Activated CD4-positive, alpha-beta T cell treated with anti-CD3 and anti-CD28 coated beads, Interleukin-2, amount 10 ng/mL, durations not matched to agents 7 days and 5 days (primary cell): ENCODE data around the gene TRIM24. TPM values are rescaled to one million over a fixed set of nuclear protein-coding genes. Genes with fewer than 3 reads are reported as not detected.
A peak's percentile ranks its signal among the peaks of the same experiment; 100 is the strongest.

Experiments
- CTCF ChIA-PET: fragments of 350-600 bp; sonication (Branson Sonifier 250); formaldehyde crosslinking; loops from one replicate; lab custom pipeline; 2021; ENCODE audit warnings: antibody characterized with exemption; lab: Charles Lee
- POLR2A ChIA-PET: fragments of 350-600 bp; sonication (Branson Sonifier 250); formaldehyde crosslinking; loops from one replicate; lab custom pipeline; 2021; ENCODE audit warnings: antibody characterized with exemption; lab: Charles Lee
- DNase-seq: peaks from one replicate; pipeline ENCODE4 v3.0.0-alpha.2; 2020
- H3K27ac Mint-ChIP-seq: one replicate; pipeline ENCODE4 v1.8.0; 2021; ENCODE audit warnings: mild to moderate bottlenecking, moderate library complexity, mixed read lengths
- H3K27me3 Mint-ChIP-seq: one replicate; pipeline ENCODE4 v1.8.0; 2021; ENCODE audit warnings: mixed read lengths
- H3K36me3 Mint-ChIP-seq: one replicate; pipeline ENCODE4 v1.8.0; 2021; ENCODE audit warnings: low read depth, mixed read lengths
- H3K4me1 Mint-ChIP-seq: one replicate; pipeline ENCODE4 v1.8.0; 2021; ENCODE audit warnings: mixed read lengths
- H3K4me3 Mint-ChIP-seq: one replicate; pipeline ENCODE4 v1.8.0; 2021; ENCODE audit warnings: mild to moderate bottlenecking, moderate library complexity, mixed read lengths
- H3K9me3 Mint-ChIP-seq: one replicate; pipeline ENCODE4 v1.8.0; 2021; ENCODE audit warnings: mixed read lengths
- total RNA-seq, 2 experiments: library from RNA; stranded (reverse); gene quantifications; one replicate each; pipeline ENCODE4 v1.2.3, GENCODE V29; 2021

TRIM24 gene
- total RNA-seq, 2 experiments from 2014 or later, result 22.0 to 26.2 TPM

DNA sequence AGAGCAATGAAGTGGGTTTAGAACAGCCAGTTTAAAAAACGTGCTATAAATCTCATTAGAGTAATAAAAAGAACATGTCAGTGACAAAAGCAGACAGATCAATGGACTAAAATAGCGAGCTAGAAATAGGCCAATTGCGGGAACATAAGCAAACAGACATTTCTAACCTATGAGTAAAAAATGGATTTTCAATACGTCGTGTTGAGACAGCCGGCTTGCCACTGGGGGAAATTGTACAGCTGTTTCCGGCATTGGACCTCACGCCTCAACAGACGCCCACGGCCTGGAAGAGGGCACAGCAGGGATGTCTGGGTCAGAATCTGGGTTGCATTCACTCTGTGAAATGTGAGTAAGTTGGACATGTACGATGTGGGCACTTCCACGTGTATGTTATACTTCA, 148.2 kb downstream of the TRIM24 start:
- Mint-ChIP-seq H3K9me3 (peaks cover 7% of the 10 kb centered on the region), H3K36me3 (no peaks in the 10 kb centered on the region), H3K27ac (no peak overlapping the region), H3K4me1 (peaks cover 11% of the 10 kb centered on the region), H3K4me3 (no peak overlapping the region), H3K27me3 (no peaks in the 10 kb centered on the region)
- no peak for DNase-seq
- POLR2A ChIA-PET, result no interaction called here
- CTCF ChIA-PET, result no interaction called here

GRCh38 chr7:138610671-138611170, 150.7 kb downstream of the TRIM24 start:
- CTCF ChIA-PET, result no interaction called here
- Mint-ChIP-seq H3K27ac (no peak overlapping the region), H3K27me3 (no peaks in the 10 kb centered on the region), H3K36me3 (no peaks in the 10 kb centered on the region), H3K9me3 (peaks cover 7% of the 10 kb centered on the region), H3K4me1 (peaks cover 11% of the 10 kb centered on the region), H3K4me3 (no peak overlapping the region)
- POLR2A ChIA-PET, result no interaction called here
- no peak for DNase-seq

DNA sequence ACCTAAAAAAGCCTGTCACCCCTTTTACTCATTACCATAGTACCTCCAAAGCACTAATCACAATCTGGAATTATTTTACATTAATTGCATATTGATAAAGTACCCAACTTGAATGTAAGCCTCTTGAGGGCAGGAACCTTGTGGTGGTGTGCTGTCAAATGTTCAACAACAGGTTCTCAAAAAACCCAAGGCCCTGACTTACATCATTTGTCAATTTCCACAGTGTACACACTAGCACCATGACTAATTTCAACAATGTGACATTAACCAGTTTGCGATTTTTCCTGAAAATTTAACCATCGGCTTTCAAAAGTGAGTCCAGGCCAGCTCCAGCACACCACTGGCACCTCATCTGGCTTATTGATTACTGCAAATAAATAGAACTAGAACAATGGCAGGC, 153.6 kb downstream of the TRIM24 start:
- Mint-ChIP-seq H3K4me3 (no peak overlapping the region), H3K27ac (no peak overlapping the region), H3K4me1 (peaks cover 5% of the 10 kb centered on the region), H3K27me3 (no peaks in the 10 kb centered on the region), H3K9me3 (no peaks in the 10 kb centered on the region), H3K36me3 (no peaks in the 10 kb centered on the region)
- ChIA-PET CTCF (no interaction called here), POLR2A (no interaction called here)
- no peak for DNase-seq

- ChIA-PET CTCF (no interaction called here), POLR2A (no interaction called here)
- DNase-seq, result no peak
- no peaks in the 10 kb centered on the region for H3K9me3 Mint-ChIP-seq
- H3K4me3 Mint-ChIP-seq, result no peak overlapping the region
- no peaks in the 10 kb centered on the region for H3K27me3 Mint-ChIP-seq
- H3K27ac Mint-ChIP-seq, result no peak overlapping the region
- H3K4me1 Mint-ChIP-seq, result peaks cover 9% of the 10 kb centered on the region
- H3K36me3 Mint-ChIP-seq, result no peaks in the 10 kb centered on the region
Measured at GRCh38 chr7:138616085-138616484, 156.0 kb downstream of the TRIM24 start.

- CTCF ChIA-PET, result no interaction called here
- Mint-ChIP-seq H3K9me3 (no peaks in the 10 kb centered on the region), H3K36me3 (no peaks in the 10 kb centered on the region), H3K27ac (peak overlapping the region; percentile 25), H3K4me3 (no peak overlapping the region), H3K27me3 (no peaks in the 10 kb centered on the region), H3K4me1 (peaks cover 9% of the 10 kb centered on the region)
- POLR2A ChIA-PET, result no interaction called here
- no peak for DNase-seq
Measured at GRCh38 chr7:138618506-138618905, 158.4 kb downstream of the TRIM24 start.

DNA sequence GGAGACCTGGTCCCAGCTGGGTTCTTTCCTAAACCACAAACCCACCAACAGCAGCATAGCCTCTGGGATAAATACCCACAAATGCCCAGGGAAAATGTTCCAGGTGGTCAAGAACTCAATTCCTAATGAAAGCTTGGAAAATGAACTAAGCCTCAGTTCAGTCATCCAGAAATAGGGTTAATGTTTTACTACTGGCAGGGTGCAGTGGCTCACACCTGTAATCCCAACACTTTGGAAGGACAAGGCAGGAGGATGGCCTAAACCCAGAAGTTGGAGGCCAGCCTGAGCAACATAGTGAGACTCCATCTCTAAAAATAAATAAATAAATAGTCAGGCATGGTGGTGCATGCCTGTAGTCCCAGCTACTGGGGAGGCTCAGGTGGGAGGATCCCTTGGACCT, 158.9 kb downstream of the TRIM24 start:
- H3K9me3 Mint-ChIP-seq, result no peaks in the 10 kb centered on the region
- H3K4me1 Mint-ChIP-seq, result peaks cover 10% of the 10 kb centered on the region
- no peak overlapping the region for H3K4me3 Mint-ChIP-seq
- no peaks in the 10 kb centered on the region for H3K27me3 Mint-ChIP-seq
- ChIA-PET POLR2A (no interaction called here), CTCF (no interaction called here)
- H3K27ac Mint-ChIP-seq, result peak overlapping the region; percentile 25
- H3K36me3 Mint-ChIP-seq, result no peaks in the 10 kb centered on the region
- no peak for DNase-seq

GRCh38 chr7:138622841-138623240, 162.8 kb downstream of the TRIM24 start:
- Mint-ChIP-seq H3K9me3 (peaks cover 4% of the 10 kb centered on the region), H3K27ac (no peak overlapping the region), H3K4me3 (no peak overlapping the region), H3K36me3 (no peaks in the 10 kb centered on the region), H3K27me3 (no peaks in the 10 kb centered on the region), H3K4me1 (peaks cover 42% of the 10 kb centered on the region)
- ChIA-PET CTCF (no interaction called here), POLR2A (no interaction called here)
- no peak for DNase-seq

DNA sequence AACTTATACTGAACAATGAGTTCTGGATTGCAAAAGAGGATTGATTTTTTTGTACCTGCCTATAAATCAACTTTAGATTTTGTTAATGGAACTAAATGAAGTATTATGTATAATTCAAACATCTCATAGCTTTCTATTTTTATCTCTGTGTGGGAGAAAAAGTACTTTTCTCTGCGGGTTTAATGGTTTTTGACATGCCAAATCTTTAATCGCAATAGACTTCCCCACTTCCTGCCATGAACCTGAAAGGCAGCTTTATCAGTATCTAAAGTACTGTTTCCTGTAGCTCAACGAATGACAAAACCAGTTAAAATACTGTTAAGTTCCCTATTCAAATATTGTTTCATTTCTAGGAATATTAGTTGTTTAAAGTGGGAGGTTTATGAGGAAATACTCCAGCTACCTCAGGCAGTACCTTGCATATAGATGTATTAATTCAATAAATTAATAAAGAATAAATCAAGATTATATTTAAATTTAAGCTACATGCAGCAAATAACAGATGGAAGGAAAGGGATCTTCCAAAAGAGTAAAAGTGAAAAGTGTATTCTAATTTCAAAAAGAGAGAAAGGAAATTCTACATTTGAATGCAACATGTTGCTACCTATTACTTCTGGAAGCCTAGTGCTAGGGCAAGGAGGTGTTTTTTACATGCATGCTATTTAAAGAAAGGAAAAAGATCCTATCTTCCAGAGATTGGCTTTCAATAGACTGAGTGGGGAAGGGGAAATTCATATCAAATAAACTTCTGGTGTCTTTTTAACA, 165.2 kb downstream of the TRIM24 start:
- Mint-ChIP-seq H3K9me3 (peaks cover 4% of the 10 kb centered on the region), H3K27me3 (no peaks in the 10 kb centered on the region), H3K4me1 (peaks cover 42% of the 10 kb centered on the region), H3K4me3 (peak overlapping the region; percentile 45), H3K36me3 (no peaks in the 10 kb centered on the region), H3K27ac (peak overlapping the region; percentile 91)
- ChIA-PET POLR2A (no interaction called here), CTCF (interaction anchor here (0.6 to 0.7 kb wide), 4 partner anchors 12 to 771 kb away, joined by 3 to 4 read pairs (median 3); no protein-coding TSS in a partner anchor)
- peak; percentile 43 for DNase-seq

DNA sequence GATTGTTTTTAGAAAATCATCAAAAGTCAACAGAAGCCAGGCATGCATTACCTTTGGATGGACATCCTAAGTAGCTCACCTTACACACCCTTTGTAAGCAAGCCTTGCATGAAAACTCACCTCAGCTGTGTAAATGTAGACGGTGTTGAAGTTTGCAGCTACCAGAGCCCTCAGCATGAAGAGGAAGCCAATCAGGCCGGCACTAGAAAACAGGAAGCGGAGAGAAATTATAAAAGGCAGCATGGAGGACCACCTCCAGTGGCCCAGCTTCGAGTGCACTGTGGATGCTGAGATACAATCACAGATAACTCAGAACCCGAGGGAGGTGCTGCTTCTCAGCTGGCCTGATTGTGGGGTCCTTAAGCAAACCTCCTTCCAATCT, 165.8 kb downstream of the TRIM24 start:
- H3K27me3 Mint-ChIP-seq, result no peaks in the 10 kb centered on the region
- peak; percentile 42 for DNase-seq
- ChIA-PET CTCF (no interaction called here), POLR2A (no interaction called here)
- peaks cover 4% of the 10 kb centered on the region for H3K9me3 Mint-ChIP-seq
- peaks cover 41% of the 10 kb centered on the region for H3K4me1 Mint-ChIP-seq
- peak overlapping the region; percentile 45 for H3K4me3 Mint-ChIP-seq
- peak overlapping the region; percentile 91 for H3K27ac Mint-ChIP-seq
- no peaks in the 10 kb centered on the region for H3K36me3 Mint-ChIP-seq

GRCh38 chr7:138626846-138627245, 166.8 kb downstream of the TRIM24 start:
- no peak for DNase-seq
- Mint-ChIP-seq H3K9me3 (peaks cover 4% of the 10 kb centered on the region), H3K4me1 (peaks cover 41% of the 10 kb centered on the region), H3K36me3 (no peaks in the 10 kb centered on the region), H3K27me3 (no peaks in the 10 kb centered on the region), H3K27ac (peak overlapping the region; percentile 91), H3K4me3 (no peak overlapping the region)
- CTCF ChIA-PET, result interaction anchor here (0.6 kb wide), 2 partner anchors 38 to 95 kb away, joined by 4 read pairs; no protein-coding TSS in a partner anchor
- POLR2A ChIA-PET, result no interaction called here

DNA sequence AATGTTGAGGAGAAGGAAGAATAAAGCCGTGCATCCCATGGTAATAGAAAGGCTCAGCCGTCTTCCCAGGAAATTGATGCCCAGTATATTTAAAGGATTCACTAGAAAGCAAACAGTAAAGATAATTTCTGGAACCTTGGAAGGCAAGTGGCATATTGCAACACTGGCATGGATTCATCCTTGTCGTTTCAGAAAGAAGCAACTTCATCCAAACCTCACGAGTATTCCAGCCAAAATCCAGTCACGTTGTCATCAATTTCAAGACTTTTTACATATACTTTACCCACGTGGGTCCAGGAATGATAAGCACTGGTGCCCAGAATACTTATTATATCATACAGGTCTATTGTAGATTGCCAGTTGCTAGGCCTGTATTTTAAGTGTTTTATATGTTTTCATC, 167.3 kb downstream of the TRIM24 start:
- Mint-ChIP-seq H3K27ac (no peak overlapping the region), H3K9me3 (peaks cover 4% of the 10 kb centered on the region), H3K27me3 (no peaks in the 10 kb centered on the region), H3K4me3 (no peak overlapping the region), H3K36me3 (no peaks in the 10 kb centered on the region), H3K4me1 (peaks cover 43% of the 10 kb centered on the region)
- no peak for DNase-seq
- CTCF ChIA-PET, result interaction anchor here (0.6 kb wide), 2 partner anchors 38 to 95 kb away, joined by 4 read pairs; no protein-coding TSS in a partner anchor
- POLR2A ChIA-PET, result no interaction called here

DNA sequence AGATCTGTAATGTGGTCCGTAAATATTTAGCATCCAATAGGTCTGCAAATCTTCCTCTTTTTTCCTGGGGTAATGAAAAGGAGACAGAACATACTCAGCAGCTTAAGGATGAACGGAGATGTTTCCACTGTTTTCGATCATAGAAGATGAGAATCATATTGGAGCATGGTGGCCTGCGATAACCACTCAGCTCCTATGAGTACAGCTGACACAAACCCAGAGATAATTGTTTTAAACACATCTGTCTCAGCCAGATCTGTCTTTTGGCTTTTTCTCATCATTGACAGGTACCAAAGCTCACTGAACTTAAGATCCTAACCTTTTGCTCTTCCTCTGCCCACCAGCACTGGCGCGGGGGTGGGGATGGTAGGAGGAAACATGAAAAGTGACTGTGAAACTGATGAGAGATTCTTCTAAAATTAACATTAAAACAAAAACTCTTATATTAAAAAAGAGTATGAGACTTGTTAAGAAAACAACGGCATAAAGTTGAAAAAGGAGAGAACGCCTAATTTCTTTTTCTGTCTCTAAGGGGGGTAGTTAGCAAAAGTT, 170.1 kb downstream of the TRIM24 start:
- POLR2A ChIA-PET, result no interaction called here
- Mint-ChIP-seq H3K9me3 (peaks cover 4% of the 10 kb centered on the region), H3K27ac (no peak overlapping the region), H3K4me3 (no peak overlapping the region), H3K4me1 (peaks cover 31% of the 10 kb centered on the region), H3K36me3 (no peaks in the 10 kb centered on the region), H3K27me3 (no peaks in the 10 kb centered on the region)
- CTCF ChIA-PET, result interaction anchor here (1.2 kb wide), 1 partner anchor 10 kb away, joined by 3 read pairs; no protein-coding TSS in a partner anchor
- no peak for DNase-seq

- Mint-ChIP-seq H3K36me3 (no peaks in the 10 kb centered on the region), H3K9me3 (no peaks in the 10 kb centered on the region), H3K4me3 (no peak overlapping the region), H3K27me3 (no peaks in the 10 kb centered on the region), H3K4me1 (peaks cover 11% of the 10 kb centered on the region), H3K27ac (no peak overlapping the region)
- POLR2A ChIA-PET, result no interaction called here
- CTCF ChIA-PET, result interaction anchor here (0.6 to 1.1 kb wide), 3 partner anchors 8 to 200 kb away, joined by 3 to 5 read pairs (median 5); no protein-coding TSS in a partner anchor
- DNase-seq, result no peak
Measured at GRCh38 chr7:138632384-138632783, 172.3 kb downstream of the TRIM24 start.
